ENCODE results near the gene SYNJ2. TPM values are rescaled to one million over a fixed set of nuclear protein-coding genes. Genes with fewer than 3 reads are reported as not detected.

Gene SYNJ2
- total RNA-seq, 2 donors from 2014 or later = 28.0 to 32.0 TPM

- no peak overlapping the region for H3K27ac Mint-ChIP-seq
- no peak for ATAC-seq (replicated peaks)
These were observed 23.0 kb downstream of the SYNJ2 start for GRCh38 chr6:158004701-158005095.

GRCh38 chr6:158005626-158006180 lies 24.0 kb downstream of the SYNJ2 start:
- peaks cover 3% of the 10 kb centered on the region for H3K9me3 Mint-ChIP-seq
- H3K27me3 Mint-ChIP-seq = no peaks in the 10 kb centered on the region
- H3K4me1 Mint-ChIP-seq = peaks cover 64% of the 10 kb centered on the region
- no peak for ATAC-seq (replicated peaks)
- H3K4me3 Mint-ChIP-seq = no peak overlapping the region
- H3K36me3 Mint-ChIP-seq (ENCODE audit: low read depth) = peaks cover 22% of the 10 kb centered on the region
- no peak overlapping the region for H3K27ac Mint-ChIP-seq

More at GRCh38 chr6:158004701-158005095, 23.0 kb downstream of the SYNJ2 start:
- Mint-ChIP-seq H3K36me3 (ENCODE audit: low read depth) (peaks cover 24% of the 10 kb centered on the region), H3K4me3 (no peak overlapping the region), H3K9me3 (peaks cover 3% of the 10 kb centered on the region), H3K4me1 (peaks cover 60% of the 10 kb centered on the region), H3K27me3 (no peaks in the 10 kb centered on the region)

- no peaks in the 10 kb centered on the region for H3K27me3 Mint-ChIP-seq
- H3K4me3 Mint-ChIP-seq = no peak overlapping the region
- peaks cover 19% of the 10 kb centered on the region for H3K36me3 Mint-ChIP-seq (ENCODE audit: low read depth)
- no peak for ATAC-seq (replicated peaks)
- H3K4me1 Mint-ChIP-seq = peaks cover 70% of the 10 kb centered on the region
- peaks cover 3% of the 10 kb centered on the region for H3K9me3 Mint-ChIP-seq
- no peak overlapping the region for H3K27ac Mint-ChIP-seq
These were observed 24.7 kb downstream of the SYNJ2 start for GRCh38 chr6:158006331-158006730.

- H3K4me1 Mint-ChIP-seq = peaks cover 73% of the 10 kb centered on the region
- H3K9me3 Mint-ChIP-seq = peaks cover 3% of the 10 kb centered on the region
- no peaks in the 10 kb centered on the region for H3K27me3 Mint-ChIP-seq
- H3K36me3 Mint-ChIP-seq (ENCODE audit: low read depth) = peaks cover 13% of the 10 kb centered on the region
- H3K4me3 Mint-ChIP-seq = no peak overlapping the region
- H3K27ac Mint-ChIP-seq = no peak overlapping the region
- ATAC-seq (replicated peaks) = no peak
These were observed 25.3 kb downstream of the SYNJ2 start for GRCh38 chr6:158006821-158007570.

- H3K36me3 Mint-ChIP-seq (ENCODE audit: low read depth) = peaks cover 13% of the 10 kb centered on the region
- peaks cover 3% of the 10 kb centered on the region for H3K9me3 Mint-ChIP-seq
- H3K27ac Mint-ChIP-seq = peak overlapping the region; percentile 85
- peak overlapping the region; percentile 70 for H3K4me3 Mint-ChIP-seq
- peak; percentile 45 for ATAC-seq (replicated peaks)
- peaks cover 68% of the 10 kb centered on the region for H3K4me1 Mint-ChIP-seq
- no peaks in the 10 kb centered on the region for H3K27me3 Mint-ChIP-seq
These were observed 27.1 kb downstream of the SYNJ2 start for GRCh38 chr6:158008864-158009113.

GRCh38 chr6:158009114-158009891 lies 27.6 kb downstream of the SYNJ2 start:
- Mint-ChIP-seq H3K27ac (peak overlapping the region; percentile 85), H3K27me3 (no peaks in the 10 kb centered on the region), H3K4me3 (peak overlapping the region; percentile 70), H3K9me3 (peaks cover 3% of the 10 kb centered on the region), H3K4me1 (peaks cover 68% of the 10 kb centered on the region), H3K36me3 (ENCODE audit: low read depth) (peaks cover 13% of the 10 kb centered on the region)
- peak; percentile 63 for ATAC-seq (replicated peaks)

- Mint-ChIP-seq H3K27me3 (no peaks in the 10 kb centered on the region), H3K9me3 (peaks cover 3% of the 10 kb centered on the region), H3K4me3 (peak overlapping the region; percentile 70), H3K27ac (peak overlapping the region; percentile 85), H3K36me3 (ENCODE audit: low read depth) (peaks cover 9% of the 10 kb centered on the region), H3K4me1 (peaks cover 71% of the 10 kb centered on the region)
- ATAC-seq (replicated peaks) = no peak
These were observed 28.4 kb downstream of the SYNJ2 start for GRCh38 chr6:158009935-158010585.

- Mint-ChIP-seq H3K27ac (peak overlapping the region; percentile 65), H3K36me3 (ENCODE audit: low read depth) (peaks cover 7% of the 10 kb centered on the region), H3K4me3 (peak overlapping the region; percentile 70), H3K9me3 (peaks cover 3% of the 10 kb centered on the region), H3K4me1 (peaks cover 69% of the 10 kb centered on the region), H3K27me3 (no peaks in the 10 kb centered on the region)
- ATAC-seq (replicated peaks) = no peak
These were observed 29.2 kb downstream of the SYNJ2 start for GRCh38 chr6:158010591-158011477.

GRCh38 chr6:158011478-158011920 lies 29.8 kb downstream of the SYNJ2 start:
- Mint-ChIP-seq H3K36me3 (ENCODE audit: low read depth) (peaks cover under 1% of the 10 kb centered on the region), H3K27ac (peak overlapping the region; percentile 65), H3K9me3 (peaks cover 3% of the 10 kb centered on the region), H3K27me3 (no peaks in the 10 kb centered on the region), H3K4me3 (peak overlapping the region; percentile 70), H3K4me1 (peaks cover 63% of the 10 kb centered on the region)
- ATAC-seq (replicated peaks) = no peak

GRCh38 chr6:158011980-158012566 lies 30.4 kb downstream of the SYNJ2 start:
- Mint-ChIP-seq H3K9me3 (peaks cover 3% of the 10 kb centered on the region), H3K4me1 (peaks cover 63% of the 10 kb centered on the region), H3K4me3 (no peak overlapping the region), H3K36me3 (ENCODE audit: low read depth) (peaks cover 5% of the 10 kb centered on the region), H3K27ac (no peak overlapping the region), H3K27me3 (no peaks in the 10 kb centered on the region)
- no peak for ATAC-seq (replicated peaks)

GRCh38 chr6:158013904-158014504 lies 32.3 kb downstream of the SYNJ2 start:
- H3K4me3 Mint-ChIP-seq = peak overlapping the region; percentile 23
- ATAC-seq (replicated peaks) = no peak
- H3K36me3 Mint-ChIP-seq (ENCODE audit: low read depth) = peaks cover 22% of the 10 kb centered on the region
- no peaks in the 10 kb centered on the region for H3K27me3 Mint-ChIP-seq
- H3K27ac Mint-ChIP-seq = no peak overlapping the region
- H3K9me3 Mint-ChIP-seq = peaks cover under 1% of the 10 kb centered on the region
- peaks cover 47% of the 10 kb centered on the region for H3K4me1 Mint-ChIP-seq

GRCh38 chr6:158014505-158015187 lies 33.0 kb downstream of the SYNJ2 start:
- no peaks in the 10 kb centered on the region for H3K27me3 Mint-ChIP-seq

GRCh38 chr6:158015188-158015506 lies 33.5 kb downstream of the SYNJ2 start:
- peak overlapping the region; percentile 6 for H3K4me3 Mint-ChIP-seq

More at GRCh38 chr6:158014505-158015187, 33.0 kb downstream of the SYNJ2 start:
- Mint-ChIP-seq H3K4me3 (peak overlapping the region; percentile 6), H3K9me3 (no peaks in the 10 kb centered on the region), H3K36me3 (ENCODE audit: low read depth) (peaks cover 28% of the 10 kb centered on the region), H3K27ac (peak overlapping the region; percentile 66), H3K4me1 (peaks cover 41% of the 10 kb centered on the region)
- ATAC-seq (replicated peaks) = peak; percentile 48

More at GRCh38 chr6:158015188-158015506, 33.5 kb downstream of the SYNJ2 start:
- H3K27ac Mint-ChIP-seq = peak overlapping the region; percentile 66
- ATAC-seq (replicated peaks) = no peak
- H3K9me3 Mint-ChIP-seq = no peaks in the 10 kb centered on the region
- H3K36me3 Mint-ChIP-seq (ENCODE audit: low read depth) = peaks cover 33% of the 10 kb centered on the region
- H3K27me3 Mint-ChIP-seq = no peaks in the 10 kb centered on the region
- peaks cover 46% of the 10 kb centered on the region for H3K4me1 Mint-ChIP-seq

Data from activated T-helper 17 cell treated with anti-CD3 and anti-CD28 coated beads, Interleukin-2, amount 50 U/mL, for 72 hours (primary cell).